GM19043 (cell line): ENCODE results near the gene HPCAL1.

Experiments
- ATAC-seq: cut with Tn5 transposase; IDR thresholded peaks from one replicate; pipeline ENCODE4 v1.9.1; 2021; ENCODE audit warnings: low read depth; ENCODE audit not compliant: unreplicated experiment

Gene HPCAL1

GRCh38 chr2:10269291-10269690, 33.4 kb upstream of the HPCAL1 start:
- no peak for ATAC-seq

- ATAC-seq: no peak
Observed at GRCh38 chr2:10269711-10270610, 32.7 kb upstream of the HPCAL1 start.

- ATAC-seq: no peak
Observed at GRCh38 chr2:10271509-10271908, 31.2 kb upstream of the HPCAL1 start.

GRCh38 chr2:10271946-10272345, 30.8 kb upstream of the HPCAL1 start:
- ATAC-seq: no peak

GRCh38 chr2:10272464-10272863, 30.2 kb upstream of the HPCAL1 start:
- no peak for ATAC-seq

- no peak for ATAC-seq
Observed at GRCh38 chr2:10273215-10274175, 29.2 kb upstream of the HPCAL1 start.

- no peak for ATAC-seq
Observed at GRCh38 chr2:10274376-10274775, 28.3 kb upstream of the HPCAL1 start.

- ATAC-seq: no peak
Observed at GRCh38 chr2:10274983-10275802, 27.5 kb upstream of the HPCAL1 start.

GRCh38 chr2:10276481-10277292, 26.0 kb upstream of the HPCAL1 start:
- ATAC-seq: no peak

- no peak for ATAC-seq
Observed at GRCh38 chr2:10277293-10278028, 25.2 kb upstream of the HPCAL1 start.

GRCh38 chr2:10278029-10278762, 24.5 kb upstream of the HPCAL1 start:
- ATAC-seq: no peak

- ATAC-seq: no peak
Observed at GRCh38 chr2:10278763-10279471, 23.8 kb upstream of the HPCAL1 start.

GRCh38 chr2:10279472-10279870, 23.2 kb upstream of the HPCAL1 start:
- ATAC-seq: no peak

GRCh38 chr2:10279946-10280463, 22.7 kb upstream of the HPCAL1 start:
- ATAC-seq: no peak

- ATAC-seq: no peak
Observed at GRCh38 chr2:10281891-10282290, 20.8 kb upstream of the HPCAL1 start.

- no peak for ATAC-seq
Observed at GRCh38 chr2:10282611-10283105, 20.0 kb upstream of the HPCAL1 start.
